Thyroid gland (tissue), 4 donors: ENCODE measurements around the gene CLCF1. TPM values are rescaled to one million over a fixed set of nuclear protein-coding genes. Genes with fewer than 3 reads are reported as not detected.
A peak's percentile ranks its signal among the peaks of the same experiment; 100 is the strongest.
"Not testable (repeated sequence)": the region's sequence is repeated elsewhere in the genome, so short reads cannot be mapped to it uniquely, and the experiment has no call there.

Source experiments
- DNase-seq, 2 donors: peaks; one replicate each; pipeline ENCODE4 v3.0.0-alpha.2; 2019
- H3K27ac ChIP-seq, 3 donors: fragments of 200-600 bp; sonication (generic); 1 replicate in 2 of 3; 2 replicates in 1 of 3; pipeline ENCODE4 v1.5.1; 2016 to 2019; ENCODE audit warnings: mild to moderate bottlenecking in 1 of 3, moderate library complexity in 1 of 3
- H3K27me3 ChIP-seq: fragments of 200-600 bp; sonication (generic); one replicate; pipeline ENCODE4 v1.5.1; 2019
- H3K36me3 ChIP-seq, 2 donors: fragments of 200-600 bp; sonication (generic); one replicate each; pipeline ENCODE4 v1.5.1; 2016 to 2019
- H3K4me1 ChIP-seq, 2 donors: fragments of 200-600 bp; sonication (generic); one replicate each; pipeline ENCODE4 v1.5.1; 2017 to 2019
- H3K4me3 ChIP-seq, 3 donors: fragments of 200-600 bp; sonication (generic); replicated peaks in 1 of 3; 1 replicate in 2 of 3; 2 replicates in 1 of 3; pipeline ENCODE4 v1.5.1; 2016; ENCODE audit warnings: mild to moderate bottlenecking in 1 of 3
- H3K9me3 ChIP-seq: fragments of 200-600 bp; sonication (generic); one replicate; pipeline ENCODE4 v1.5.1; 2017
- CTCF ChIP-seq, 6 experiments: fragments of 200-600 bp in 3 of 6; fragments of 450-650 bp in 3 of 6; sonication (generic) in 3 of 6; IDR thresholded peaks; one replicate each; pipeline ENCODE4 v1.5.1; 2016 to 2019; ENCODE audit warnings: antibody characterized with exemption in 6 of 6, mild to moderate bottlenecking in 2 of 6, inconsistent platforms in 1 of 6, moderate library complexity in 1 of 6
- POLR2A ChIP-seq, 2 donors: fragments of 450-650 bp; IDR thresholded peaks; one replicate each; pipeline ENCODE4 v1.6.1; 2017; ENCODE audit warnings: antibody characterized with exemption in 2 of 2, mild to moderate bottlenecking in 2 of 2, moderate library complexity in 1 of 2
- WGBS, 2 donors: methylation state at CpG; one replicate each; pipeline ENCODE4 v1.1.5; 2017; 5-methylcytosine and 5-hydroxymethylcytosine counted together
- intact Hi-C: fragments of 100-400 bp; cut with DNase I; formaldehyde crosslinking; loops from one replicate; pipeline ENCODE4 v1.15.1; 2023
- total RNA-seq, 4 donors: library from RNA; depleted of rRNA; stranded (reverse); fragments of >200 nt; gene quantifications; one replicate each; pipeline ENCODE4 v1.2.3, GENCODE V29; 2016

CLCF1 gene
- total RNA-seq, 4 donors from 2014 or later, result 4.3 to 9.4 (median 6.9) TPM

DNA sequence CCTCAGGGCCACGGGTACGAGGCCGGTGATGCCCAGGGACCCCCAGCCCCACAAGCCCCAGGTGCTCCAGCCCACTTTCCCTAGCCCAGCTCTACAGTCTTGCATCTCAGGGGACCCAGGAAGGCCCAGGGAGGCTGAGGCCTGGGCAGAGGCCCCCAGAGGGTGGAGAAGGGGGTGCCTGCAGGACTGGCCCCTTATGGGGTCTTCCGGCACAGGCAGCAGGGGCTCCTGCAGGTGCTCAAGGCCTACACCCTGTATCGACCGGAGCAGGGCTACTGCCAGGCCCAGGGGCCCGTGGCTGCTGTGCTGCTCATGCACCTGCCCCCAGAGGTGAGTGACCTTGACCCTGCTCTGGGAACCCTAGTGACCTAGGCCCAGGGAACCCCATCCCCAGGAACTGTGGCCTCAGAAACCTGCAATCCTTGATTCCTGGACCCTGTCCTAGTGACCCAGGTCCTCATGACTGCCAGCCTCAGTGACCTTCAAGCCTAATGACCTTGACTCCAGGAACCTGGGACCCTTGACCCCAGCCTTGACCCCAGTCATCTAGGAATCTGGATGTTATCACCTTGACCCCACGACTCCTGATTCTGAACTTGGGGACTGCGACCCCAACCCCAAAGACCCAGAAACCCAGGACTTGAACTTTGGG, 32.4 kb upstream of the CLCF1 start:
- 87 to 97% methylated on average over 3 to 8 of the region's 9 CpGs for WGBS, 2 donors
- Histone ChIP-seq H3K36me3 (no peaks in the 10 kb centered on the region), H3K4me3 (no peak overlapping the region), H3K27ac (no peak overlapping the region), H3K9me3 (no peaks in the 10 kb centered on the region), H3K27me3 (no peaks in the 10 kb centered on the region), H3K4me1 (peaks cover 29 to 45% of the 10 kb centered on the region in 2 donors)
- intact Hi-C loops, result no loop called here
- no peak for TF ChIP-seq CTCF (IDR thresholded peaks at IDR 0.05)
- TF ChIP-seq POLR2A (IDR thresholded peaks at IDR 0.05), result no peak
- no peak for DNase-seq

DNA sequence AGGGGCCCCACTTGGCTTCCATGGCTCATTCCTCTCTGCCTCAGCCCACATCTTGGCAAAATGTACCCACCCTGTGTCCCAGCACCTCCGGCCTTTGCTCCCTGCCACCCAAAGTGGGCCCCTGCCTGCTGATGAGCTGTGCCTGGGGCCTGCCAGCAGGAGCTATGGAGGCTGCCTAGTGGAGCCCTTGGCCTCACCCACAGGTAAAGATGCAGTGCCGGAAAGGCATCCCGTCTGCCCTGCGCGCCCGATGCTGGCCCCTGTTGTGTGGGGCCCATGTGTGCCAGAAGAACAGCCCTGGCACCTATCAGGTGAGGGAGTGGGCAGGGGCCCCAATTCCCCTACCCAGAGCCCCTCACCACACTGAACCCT, 31.8 kb upstream of the CLCF1 start:
- no peaks in the 10 kb centered on the region for H3K36me3 ChIP-seq
- peak overlapping the region in 2 of 3 donors; percentile 75 to 79 for H3K27ac ChIP-seq
- no peaks in the 10 kb centered on the region for H3K9me3 ChIP-seq
- no peak for DNase-seq
- no peak for TF ChIP-seq CTCF (IDR thresholded peaks at IDR 0.05)
- TF ChIP-seq POLR2A (IDR thresholded peaks at IDR 0.05), result no peak
- intact Hi-C loops, result no loop called here
- peaks cover 35 to 51% of the 10 kb centered on the region in 2 donors for H3K4me1 ChIP-seq
- WGBS, 2 donors, result 94% methylated on average over 5 of the region's 6 CpGs; no CpG with 5 or more reads in 1 of the 2 donors
- no peaks in the 10 kb centered on the region for H3K27me3 ChIP-seq
- no peak overlapping the region for H3K4me3 ChIP-seq

GRCh38 chr11:67404515-67405195, 31.3 kb upstream of the CLCF1 start:
- peaks cover 0 to under 1% of the 10 kb centered on the region in 2 donors for H3K36me3 ChIP-seq
- intact Hi-C loops, result no loop called here
- DNase-seq, result peak in 1 of 2 donors; percentile 34
- peak overlapping the region in 2 of 3 donors; percentile 75 to 79 for H3K27ac ChIP-seq
- no peak overlapping the region for H3K4me3 ChIP-seq
- H3K4me1 ChIP-seq, result peaks cover 37 to 57% of the 10 kb centered on the region in 2 donors
- no peaks in the 10 kb centered on the region for H3K27me3 ChIP-seq
- TF ChIP-seq POLR2A (IDR thresholded peaks at IDR 0.05) (no peak), CTCF (IDR thresholded peaks at IDR 0.05) (no peak)
- H3K9me3 ChIP-seq, result no peaks in the 10 kb centered on the region
- WGBS, 2 donors, result 64 to 72% methylated on average over 10 to 13 of the region's 13 CpGs

DNA sequence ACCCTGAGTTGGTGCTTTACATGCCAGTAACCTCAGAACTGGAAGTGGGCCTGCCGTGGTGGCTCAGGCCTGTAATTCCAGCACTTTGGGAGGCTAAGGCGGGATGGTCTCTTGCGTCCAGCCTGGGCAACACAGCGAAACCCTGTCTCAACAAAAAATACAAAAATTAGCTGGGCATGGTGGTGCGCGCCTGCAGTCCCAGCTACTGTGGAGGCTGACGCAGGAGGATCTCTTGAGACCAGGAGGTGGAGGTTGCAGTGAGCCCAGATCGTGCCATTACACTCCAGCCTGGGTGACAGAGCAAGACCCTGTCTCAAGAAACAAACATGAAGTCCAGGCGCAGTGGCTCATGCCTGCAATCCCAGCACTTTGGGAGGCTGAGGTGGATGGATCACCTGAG, 29.7 kb upstream of the CLCF1 start:
- H3K9me3 ChIP-seq, H3K4me3 ChIP-seq, DNase-seq, H3K27me3 ChIP-seq, intact Hi-C loops: not testable (repeated sequence)
- WGBS, 2 donors, result 79 to 83% methylated on average over 9 of the region's 9 CpGs
- Histone ChIP-seq H3K36me3 (peaks cover 14 to 16% of the 10 kb centered on the region in 2 donors), H3K4me1 (peaks cover 37 to 59% of the 10 kb centered on the region in 2 donors), H3K27ac (peak overlapping the region; percentile 40 to 79 (median 59))

DNA sequence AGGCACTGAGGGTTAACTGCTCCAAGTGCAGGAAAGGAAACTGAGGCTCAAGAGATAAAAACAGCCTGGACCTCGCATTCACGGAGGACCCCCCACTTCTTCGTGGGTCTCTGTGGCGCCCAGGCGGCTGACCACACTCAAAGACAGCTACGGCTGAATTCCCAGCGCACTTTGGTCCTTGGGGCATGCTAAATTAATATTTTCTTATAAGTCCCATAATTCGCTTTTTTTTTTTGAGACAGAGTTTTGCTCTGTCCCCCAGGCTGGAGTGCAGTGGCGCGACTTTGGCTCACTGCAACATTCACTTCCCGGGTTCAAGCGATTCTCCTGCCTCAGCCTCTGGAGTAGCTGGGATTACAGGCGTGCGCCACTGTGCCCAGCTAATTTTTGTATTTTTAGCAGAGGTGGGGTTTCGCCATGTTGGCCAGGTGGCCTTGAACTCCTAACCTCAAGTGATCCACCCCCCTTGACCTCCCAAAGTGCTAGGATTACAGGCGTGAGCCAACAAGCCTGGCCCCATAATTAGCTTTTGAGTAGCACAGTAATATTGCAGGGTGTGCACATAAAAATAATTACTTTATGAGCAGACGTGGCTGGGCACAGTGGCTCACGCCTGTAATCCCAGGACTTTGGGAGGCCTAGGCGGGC, 28.9 kb upstream of the CLCF1 start:
- intact Hi-C loops, H3K9me3 ChIP-seq, H3K27me3 ChIP-seq, DNase-seq: not testable (repeated sequence)
- Histone ChIP-seq H3K27ac (peak overlapping the region; percentile 24 to 85 (median 81)), H3K4me3 (peak overlapping the region in 1 of 3 donors; percentile 9), H3K4me1 (peaks cover 37 to 59% of the 10 kb centered on the region in 2 donors), H3K36me3 (peaks cover 21 to 24% of the 10 kb centered on the region in 2 donors)
- WGBS, 2 donors, result 60 to 62% methylated on average over 19 of the region's 19 CpGs
